Measurements from ENCODE around the gene HBA1.
"Not testable (repeated sequence)": the region's sequence is repeated elsewhere in the genome, so short reads cannot be mapped to it uniquely, and the experiment has no call there.

HBA1 gene

GRCh38 chr16:175011-175949 lies 1.2 kb upstream of the HBA1 start:
- H3K4me3 ChIP-seq (ENCODE audit: low read length) = no peak overlapping the region
- no peak for TF ChIP-seq CTCF (conservative IDR thresholded peaks at IDR 0.05; ENCODE audit: low read depth, low read length)
- no peak for DNase-seq (ENCODE audit: low read depth)

- not testable (repeated sequence) for H3K4me3 ChIP-seq (ENCODE audit: low read length); DNase-seq (ENCODE audit: low read depth)
Measured at GRCh38 chr16:176006-176405, 474 bp upstream of the HBA1 start.

- DNase-seq (ENCODE audit: low read depth) = no peak
- no peak for TF ChIP-seq CTCF (conservative IDR thresholded peaks at IDR 0.05; ENCODE audit: low read depth, low read length)
- H3K4me3 ChIP-seq (ENCODE audit: low read length) = no peak overlapping the region
Measured at GRCh38 chr16:177394-177822, 928 bp downstream of the HBA1 start.

GRCh38 chr16:177981-178667 lies 1.6 kb downstream of the HBA1 start:
- H3K4me3 ChIP-seq (ENCODE audit: low read length) = no peak overlapping the region
- no peak for TF ChIP-seq CTCF (conservative IDR thresholded peaks at IDR 0.05; ENCODE audit: low read depth, low read length)
- no peak for DNase-seq (ENCODE audit: low read depth)

GRCh38 chr16:178668-179015 lies 2.2 kb downstream of the HBA1 start:
- no peak for TF ChIP-seq CTCF (conservative IDR thresholded peaks at IDR 0.05; ENCODE audit: low read depth, low read length)
- no peak for DNase-seq (ENCODE audit: low read depth)
- H3K4me3 ChIP-seq (ENCODE audit: low read length) = no peak overlapping the region

- no peak for DNase-seq (ENCODE audit: low read depth)
- no peak for TF ChIP-seq CTCF (conservative IDR thresholded peaks at IDR 0.05; ENCODE audit: low read depth, low read length)
- H3K4me3 ChIP-seq (ENCODE audit: low read length) = no peak overlapping the region
Measured at GRCh38 chr16:179211-180092, 3.0 kb downstream of the HBA1 start.

GRCh38 chr16:180101-180675 lies 3.7 kb downstream of the HBA1 start, which contains the start of gene HBQ1:
Gene HBQ1 (plus strand): TSS chr16:180459. CDS start chr16:180487, 28 bp downstream.
- no peak for DNase-seq (ENCODE audit: low read depth)
- peak; percentile 38 for TF ChIP-seq CTCF (conservative IDR thresholded peaks at IDR 0.05; ENCODE audit: low read depth, low read length)
- peak within 1 kb of the TSS; percentile 33 for H3K4me3 ChIP-seq (ENCODE audit: low read length)

Measured in retinal pigment epithelial cell (primary cell).